HL-60 (cell line): ENCODE data around the gene AFP.

Experiments
- DNase-seq, 2 experiments: peaks; one replicate each; pipeline ENCODE4 v3.0.0-alpha.2; 2010 to 2020; ENCODE audit warnings: low read depth in 1 of 2, low spot score in 1 of 2
- H3K27ac ChIP-seq: fragments of 250-450 bp; sonication (Bioruptor Pico); replicated peaks from 2 replicates; pipeline ENCODE4 v1.5.1; 2020; ENCODE audit warnings: mild to moderate bottlenecking, moderate library complexity
- H3K27me3 ChIP-seq: fragments of 250-450 bp; sonication (Bioruptor Pico); 2 replicates; pipeline ENCODE4 v1.5.1; 2021; ENCODE audit warnings: mild to moderate bottlenecking, moderate library complexity; ENCODE audit not compliant: insufficient read depth, poor library complexity, severe bottlenecking
- H3K4me3 ChIP-seq: replicated peaks from 2 replicates; pipeline ENCODE4 v1.5.1; 2011; ENCODE audit warnings: mild to moderate bottlenecking, control low read depth, low read length; ENCODE audit not compliant: insufficient read depth
- GABPA ChIP-seq: IDR thresholded peaks from 2 replicates; pipeline ENCODE4 v1.6.1; 2012; ENCODE audit warnings: low read depth
- POLR2AphosphoS5 ChIP-seq: IDR thresholded peaks from 2 replicates; pipeline ENCODE4 v1.6.1; 2012; ENCODE audit warnings: low read depth
- REST ChIP-seq: IDR thresholded peaks from 2 replicates; pipeline ENCODE4 v1.6.1; 2012; ENCODE audit warnings: low read depth; ENCODE audit not compliant: insufficient replicate concordance
- SPI1 ChIP-seq: IDR thresholded peaks from 2 replicates; pipeline ENCODE4 v1.6.1; 2012; ENCODE audit warnings: low read depth, mild to moderate bottlenecking, borderline replicate concordance
- TF ChIP-seq, protein P1 (sequence below): IDR thresholded peaks from one replicate; pipeline ENCODE4 v1.5.1; 2011; ENCODE audit warnings: low read length, control low read depth, inconsistent platforms; ENCODE audit not compliant: insufficient read depth

Gene AFP

DNA sequence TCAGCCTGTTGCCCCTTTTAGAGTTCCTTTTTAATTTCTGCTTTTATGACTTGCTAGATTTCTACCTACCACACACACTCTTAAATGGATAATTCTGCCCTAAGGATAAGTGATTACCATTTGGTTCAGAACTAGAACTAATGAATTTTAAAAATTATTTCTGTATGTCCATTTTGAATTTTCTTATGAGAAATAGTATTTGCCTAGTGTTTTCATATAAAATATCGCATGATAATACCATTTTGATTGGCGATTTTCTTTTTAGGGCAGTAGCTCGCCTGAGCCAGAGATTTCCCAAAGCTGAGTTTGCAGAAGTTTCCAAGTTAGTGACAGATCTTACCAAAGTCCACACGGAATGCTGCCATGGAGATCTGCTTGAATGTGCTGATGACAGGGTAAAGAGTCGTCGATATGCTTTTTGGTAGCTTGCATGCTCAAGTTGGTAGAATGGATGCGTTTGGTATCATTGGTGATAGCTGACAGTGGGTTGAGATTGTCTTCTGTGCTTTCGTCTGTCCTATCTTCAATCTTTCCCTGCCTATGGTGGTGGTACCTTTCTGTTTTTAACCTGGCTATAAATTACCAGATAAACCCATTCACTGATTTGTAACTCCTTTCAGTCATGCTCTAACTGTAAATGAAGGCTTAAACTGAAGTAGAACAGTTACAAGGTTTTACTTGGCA lies 24.1 kb upstream of the AFP start:
- TF ChIP-seq SPI1 (no peak), GABPA (no peak), POLR2AphosphoS5 (no peak), REST (no peak)
- TF ChIP-seq, protein P1, sequence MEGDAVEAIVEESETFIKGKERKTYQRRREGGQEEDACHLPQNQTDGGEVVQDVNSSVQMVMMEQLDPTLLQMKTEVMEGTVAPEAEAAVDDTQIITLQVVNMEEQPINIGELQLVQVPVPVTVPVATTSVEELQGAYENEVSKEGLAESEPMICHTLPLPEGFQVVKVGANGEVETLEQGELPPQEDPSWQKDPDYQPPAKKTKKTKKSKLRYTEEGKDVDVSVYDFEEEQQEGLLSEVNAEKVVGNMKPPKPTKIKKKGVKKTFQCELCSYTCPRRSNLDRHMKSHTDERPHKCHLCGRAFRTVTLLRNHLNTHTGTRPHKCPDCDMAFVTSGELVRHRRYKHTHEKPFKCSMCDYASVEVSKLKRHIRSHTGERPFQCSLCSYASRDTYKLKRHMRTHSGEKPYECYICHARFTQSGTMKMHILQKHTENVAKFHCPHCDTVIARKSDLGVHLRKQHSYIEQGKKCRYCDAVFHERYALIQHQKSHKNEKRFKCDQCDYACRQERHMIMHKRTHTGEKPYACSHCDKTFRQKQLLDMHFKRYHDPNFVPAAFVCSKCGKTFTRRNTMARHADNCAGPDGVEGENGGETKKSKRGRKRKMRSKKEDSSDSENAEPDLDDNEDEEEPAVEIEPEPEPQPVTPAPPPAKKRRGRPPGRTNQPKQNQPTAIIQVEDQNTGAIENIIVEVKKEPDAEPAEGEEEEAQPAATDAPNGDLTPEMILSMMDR, result no peak
- no peak for DNase-seq
- Histone ChIP-seq H3K4me3 (no peak overlapping the region), H3K27me3 (peaks cover 2% of the 10 kb centered on the region), H3K27ac (no peak overlapping the region)

GRCh38 chr4:73413294-73413755 lies 22.7 kb upstream of the AFP start:
- no peak for DNase-seq
- no peak overlapping the region for H3K27ac ChIP-seq
- H3K27me3 ChIP-seq, result peaks cover 2% of the 10 kb centered on the region
- TF ChIP-seq REST, result no peak
- no peak for TF ChIP-seq POLR2AphosphoS5
- TF ChIP-seq, protein P1, result no peak
- no peak for TF ChIP-seq SPI1
- TF ChIP-seq GABPA, result no peak
- H3K4me3 ChIP-seq, result no peak overlapping the region

DNA sequence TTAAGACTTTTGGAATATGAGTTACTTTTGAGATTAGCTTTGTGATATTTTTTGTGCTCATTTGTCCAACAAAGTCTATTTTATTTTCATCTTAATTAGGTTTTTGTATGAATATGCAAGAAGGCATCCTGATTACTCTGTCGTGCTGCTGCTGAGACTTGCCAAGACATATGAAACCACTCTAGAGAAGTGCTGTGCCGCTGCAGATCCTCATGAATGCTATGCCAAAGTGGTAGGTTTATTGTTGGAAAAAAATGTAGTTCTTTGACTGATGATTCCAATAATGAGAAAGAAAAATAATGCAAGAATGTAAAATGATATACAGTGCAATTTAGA lies 21.1 kb upstream of the AFP start:
- Histone ChIP-seq H3K4me3 (no peak overlapping the region), H3K27me3 (peaks cover 2% of the 10 kb centered on the region), H3K27ac (no peak overlapping the region)
- TF ChIP-seq GABPA (no peak), SPI1 (no peak), POLR2AphosphoS5 (no peak), REST (no peak)
- TF ChIP-seq, protein P1, result no peak
- no peak for DNase-seq
